OCI-LY1 (cell line): ENCODE results near the gene PPP1R14C.

Experiments used
- CTCF ChIP-seq: fragments of 200-600 bp; sonication (generic), shearing (Covaris generic); IDR thresholded peaks from 2 replicates; pipeline ENCODE4 v1.5.1; 2017; ENCODE audit warnings: mild to moderate bottlenecking, antibody characterized with exemption, low read length, moderate library complexity, mixed read lengths
- EZH2 ChIP-seq: fragments of 200-600 bp; sonication (generic), shearing (Covaris generic); IDR thresholded peaks from 2 replicates; pipeline ENCODE4 v1.8.0; 2017; ENCODE audit warnings: borderline replicate concordance, mixed run types, mild to moderate bottlenecking, antibody characterized with exemption, low read length, moderate library complexity, mixed read lengths

- no peak for TF ChIP-seq CTCF
- TF ChIP-seq EZH2 = no peak
Measured at GRCh38 chr6:150293423-150294173, 150.8 kb downstream of the PPP1R14C start.
